ENCODE data around the gene RPN2.

The RPN2 gene

GRCh38 chr20:37192137-37192854 is 13.2 kb downstream of the RPN2 start:
- Histone ChIP-seq H3K36me3 (ENCODE audit: insufficient read depth, low read length) (peaks cover 59% of the 10 kb centered on the region), H3K9ac (ENCODE audit: insufficient read length) (no peak overlapping the region), H3K27ac (no peak overlapping the region), H3K9me3 (ENCODE audit: low read depth, low read length) (no peaks in the 10 kb centered on the region), H3K4me3 (no peak overlapping the region)
- no peak for DNase-seq (ENCODE audit: low read depth, low spot score)
- TF ChIP-seq POLR2AphosphoS5 (IDR thresholded peaks at IDR 0.05; ENCODE audit: borderline replicate concordance, low read depth, low read length) = no peak
- TF ChIP-seq FOXP2 (optimal IDR thresholded peaks at IDR 0.05; ENCODE audit: control extremely low read depth, extremely low read length, insufficient read depth) = peak; percentile 40
- TF ChIP-seq EZH2 (IDR thresholded peaks at IDR 0.05) = no peak

- peak overlapping the region; percentile 49; the same call in 1 of the 2 replicates for H3K27ac ChIP-seq
- H3K36me3 ChIP-seq (ENCODE audit: insufficient read depth, low read length) = peaks cover 62% of the 10 kb centered on the region
- no peak for DNase-seq (ENCODE audit: low read depth, low spot score)
- H3K9ac ChIP-seq (ENCODE audit: insufficient read length) = no peak overlapping the region
- H3K4me3 ChIP-seq = no peak overlapping the region
- H3K9me3 ChIP-seq (ENCODE audit: low read depth, low read length) = no peaks in the 10 kb centered on the region
- TF ChIP-seq POLR2AphosphoS5 (IDR thresholded peaks at IDR 0.05; ENCODE audit: borderline replicate concordance, low read depth, low read length) (no peak), FOXP2 (optimal IDR thresholded peaks at IDR 0.05; ENCODE audit: control extremely low read depth, extremely low read length, insufficient read depth) (no peak)
Measured at GRCh38 chr20:37193226-37193625, 14.1 kb downstream of the RPN2 start.

- Histone ChIP-seq H3K36me3 (ENCODE audit: insufficient read depth, low read length) (peaks cover 62% of the 10 kb centered on the region), H3K9ac (ENCODE audit: insufficient read length) (no peak overlapping the region), H3K27ac (peak overlapping the region; percentile 49; the same call in 1 of the 2 replicates), H3K4me3 (no peak overlapping the region), H3K9me3 (ENCODE audit: low read depth, low read length) (no peaks in the 10 kb centered on the region)
- no peak for DNase-seq (ENCODE audit: low read depth, low spot score)
- TF ChIP-seq POLR2AphosphoS5 (IDR thresholded peaks at IDR 0.05; ENCODE audit: borderline replicate concordance, low read depth, low read length) (no peak), FOXP2 (optimal IDR thresholded peaks at IDR 0.05; ENCODE audit: control extremely low read depth, extremely low read length, insufficient read depth) (no peak), EZH2 (IDR thresholded peaks at IDR 0.05) (no peak)
Measured at GRCh38 chr20:37193821-37194220, 14.7 kb downstream of the RPN2 start.

- Histone ChIP-seq H3K36me3 (ENCODE audit: insufficient read depth, low read length) (peaks cover 60% of the 10 kb centered on the region), H3K9me3 (ENCODE audit: low read depth, low read length) (no peaks in the 10 kb centered on the region), H3K4me3 (no peak overlapping the region), H3K27ac (peak overlapping the region; percentile 70), H3K9ac (ENCODE audit: insufficient read length) (peak overlapping the region; percentile 4)
- no peak for DNase-seq (ENCODE audit: low read depth, low spot score)
- TF ChIP-seq FOXP2 (optimal IDR thresholded peaks at IDR 0.05; ENCODE audit: control extremely low read depth, extremely low read length, insufficient read depth) (no peak), POLR2AphosphoS5 (IDR thresholded peaks at IDR 0.05; ENCODE audit: borderline replicate concordance, low read depth, low read length) (no peak), EZH2 (IDR thresholded peaks at IDR 0.05) (no peak)
Measured at GRCh38 chr20:37194621-37195417, 15.7 kb downstream of the RPN2 start.

GRCh38 chr20:37198932-37199660 is 20.0 kb downstream of the RPN2 start:
- Histone ChIP-seq H3K9me3 (ENCODE audit: low read depth, low read length) (no peaks in the 10 kb centered on the region), H3K36me3 (ENCODE audit: insufficient read depth, low read length) (peaks cover 73% of the 10 kb centered on the region), H3K9ac (ENCODE audit: insufficient read length) (no peak overlapping the region), H3K4me3 (no peak overlapping the region), H3K27ac (no peak overlapping the region)
- TF ChIP-seq EZH2 (IDR thresholded peaks at IDR 0.05) = no peak
- no peak for TF ChIP-seq POLR2AphosphoS5 (IDR thresholded peaks at IDR 0.05; ENCODE audit: borderline replicate concordance, low read depth, low read length)
- no peak for TF ChIP-seq FOXP2 (optimal IDR thresholded peaks at IDR 0.05; ENCODE audit: control extremely low read depth, extremely low read length, insufficient read depth)
- no peak for DNase-seq (ENCODE audit: low read depth, low spot score)

- Histone ChIP-seq H3K27ac (no peak overlapping the region), H3K9me3 (ENCODE audit: low read depth, low read length) (no peaks in the 10 kb centered on the region), H3K9ac (ENCODE audit: insufficient read length) (no peak overlapping the region), H3K36me3 (ENCODE audit: insufficient read depth, low read length) (peaks cover 86% of the 10 kb centered on the region), H3K4me3 (no peak overlapping the region)
- TF ChIP-seq POLR2AphosphoS5 (IDR thresholded peaks at IDR 0.05; ENCODE audit: borderline replicate concordance, low read depth, low read length) (no peak), EZH2 (IDR thresholded peaks at IDR 0.05) (no peak), FOXP2 (optimal IDR thresholded peaks at IDR 0.05; ENCODE audit: control extremely low read depth, extremely low read length, insufficient read depth) (no peak)
- no peak for DNase-seq (ENCODE audit: low read depth, low spot score)
Measured at GRCh38 chr20:37200376-37200775, 21.2 kb downstream of the RPN2 start.

GRCh38 chr20:37200926-37201826 is 22.0 kb downstream of the RPN2 start:
- no peak for DNase-seq (ENCODE audit: low read depth, low spot score)
- H3K4me3 ChIP-seq = no peak overlapping the region
- peak overlapping the region; percentile 87 for H3K27ac ChIP-seq
- no peak overlapping the region for H3K9ac ChIP-seq (ENCODE audit: insufficient read length)
- peaks cover 90% of the 10 kb centered on the region for H3K36me3 ChIP-seq (ENCODE audit: insufficient read depth, low read length)
- H3K9me3 ChIP-seq (ENCODE audit: low read depth, low read length) = no peaks in the 10 kb centered on the region
- TF ChIP-seq POLR2AphosphoS5 (IDR thresholded peaks at IDR 0.05; ENCODE audit: borderline replicate concordance, low read depth, low read length) = no peak
- no peak for TF ChIP-seq EZH2 (IDR thresholded peaks at IDR 0.05)
- no peak for TF ChIP-seq FOXP2 (optimal IDR thresholded peaks at IDR 0.05; ENCODE audit: control extremely low read depth, extremely low read length, insufficient read depth)

Measured in SK-N-MC (cell line).